ENCODE data around the gene NDUFS6.

DNA sequence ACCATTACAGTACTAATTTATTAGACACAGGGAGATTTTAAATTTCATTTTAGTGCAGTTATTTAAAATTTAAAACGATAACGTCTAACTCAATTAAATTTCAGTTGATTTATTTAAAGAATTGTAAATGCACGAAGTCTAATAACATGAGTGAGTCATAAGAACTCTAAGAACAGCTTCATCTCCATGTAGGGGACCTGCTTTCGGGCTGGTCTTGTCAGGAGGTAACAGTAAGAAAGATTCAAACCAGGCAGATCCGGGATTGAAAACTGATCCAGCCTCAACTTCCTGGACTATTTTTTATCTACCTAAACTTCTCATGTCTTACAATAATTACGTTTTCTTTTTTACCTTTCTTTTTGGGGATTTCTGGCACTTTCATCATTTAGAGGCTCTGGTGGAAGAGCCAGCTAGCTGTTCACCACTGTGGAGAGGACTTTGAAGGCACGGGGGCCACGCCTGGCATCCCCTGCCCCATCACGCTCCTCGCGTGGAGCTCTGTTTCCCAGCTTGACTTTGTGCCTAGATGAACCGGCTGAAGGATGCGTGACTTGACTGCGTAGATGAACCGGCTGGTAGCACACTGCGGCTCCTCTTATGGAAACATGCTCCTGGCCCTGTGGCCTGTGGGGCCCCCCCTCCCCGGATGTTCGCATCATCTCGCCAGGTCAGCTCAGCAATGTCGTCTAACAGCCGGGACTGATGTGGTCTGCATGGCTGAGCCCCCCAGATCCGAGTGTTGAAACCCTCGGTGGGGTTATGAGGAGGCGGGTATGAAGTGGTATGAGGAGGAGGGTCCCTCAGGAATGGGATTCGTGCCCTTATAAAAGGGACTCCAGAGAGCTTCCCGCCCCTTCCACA is 26.0 kb downstream of the NDUFS6 start:
- TF ChIP-seq GATA2 (IDR thresholded peaks at IDR 0.05; ENCODE audit: low read depth, low read length): no peak
- TF ChIP-seq GATA3 (IDR thresholded peaks at IDR 0.05; ENCODE audit: low read depth, low read length): no peak

All from SH-SY5Y (cell line).